Liver (tissue), 9 donors: Measurements from ENCODE around the gene FBP2. TPM values are rescaled to one million over a fixed set of nuclear protein-coding genes. Genes with fewer than 3 reads are reported as not detected.

Source experiments
- DNase-seq: peaks from one replicate; pipeline ENCODE4 v3.0.0-alpha.2; 2017; ENCODE audit warnings: low spot score
- H3K27ac ChIP-seq, 2 donors: one replicate each; pipeline ENCODE4 v1.7.0; 2013; ENCODE audit warnings: inconsistent platforms in 2 of 2, low read length in 2 of 2, control low read depth in 1 of 2, low read depth in 1 of 2, mild to moderate bottlenecking in 1 of 2
- H3K27me3 ChIP-seq, 4 donors: one replicate each; pipeline versions ENCODE4 v1.6.1 to v1.7.0; 2013; ENCODE audit warnings: low read length in 3 of 4, inconsistent platforms in 1 of 4, mild to moderate bottlenecking in 1 of 4, moderate library complexity in 1 of 4; ENCODE audit not compliant: control insufficient read depth in 4 of 4, insufficient read depth in 4 of 4
- H3K36me3 ChIP-seq, 4 donors: one replicate each; pipeline versions ENCODE4 v1.6.1 to v1.7.0; 2013; ENCODE audit warnings: low read length in 3 of 4, mild to moderate bottlenecking in 3 of 4, low read depth in 1 of 4, moderate library complexity in 1 of 4; ENCODE audit not compliant: control insufficient read depth in 4 of 4, insufficient read depth in 3 of 4
- H3K4me1 ChIP-seq, 4 donors: one replicate each; pipeline versions ENCODE4 v1.6.1 to v1.7.0; 2013; ENCODE audit warnings: low read length in 3 of 4, mild to moderate bottlenecking in 3 of 4, moderate library complexity in 1 of 4; ENCODE audit not compliant: control insufficient read depth in 4 of 4, insufficient read depth in 4 of 4
- H3K4me3 ChIP-seq, 3 donors: one replicate each; pipeline versions ENCODE4 v1.6.1 to v1.7.0; 2013; ENCODE audit warnings: low read length in 3 of 3, control low read depth in 1 of 3, low read depth in 1 of 3, mild to moderate bottlenecking in 1 of 3
- H3K9ac ChIP-seq, 2 donors: one replicate each; pipeline ENCODE4 v1.7.0; 2013; ENCODE audit warnings: low read length in 2 of 2, mild to moderate bottlenecking in 2 of 2, moderate library complexity in 2 of 2, control low read depth in 1 of 2, low read depth in 1 of 2
- H3K9me3 ChIP-seq, 4 donors: one replicate each; pipeline versions ENCODE4 v1.6.1 to v1.7.0; 2013; ENCODE audit warnings: low read length in 3 of 4; ENCODE audit not compliant: control insufficient read depth in 4 of 4
- EGR1 ChIP-seq, 2 donors: IDR thresholded peaks; 2 replicates each; pipeline ENCODE4 v1.6.1; 2016 to 2018; ENCODE audit warnings: antibody characterized with exemption in 2 of 2, low read depth in 2 of 2
- FOXA1 ChIP-seq: IDR thresholded peaks from 2 replicates; pipeline ENCODE4 v1.6.1; 2016; ENCODE audit warnings: antibody characterized with exemption
- FOXA2 ChIP-seq: IDR thresholded peaks from 2 replicates; pipeline ENCODE4 v1.6.1; 2016; ENCODE audit warnings: antibody characterized with exemption
- GABPA ChIP-seq, 2 donors: IDR thresholded peaks in 1 of 2; conservative IDR thresholded peaks in 1 of 2; 2 replicates each; pipeline ENCODE4 v1.6.1; 2016; ENCODE audit warnings: antibody characterized with exemption in 2 of 2, mild to moderate bottlenecking in 1 of 2, moderate library complexity in 1 of 2
- HNF4A ChIP-seq, 2 donors: conservative IDR thresholded peaks; 2 replicates each; pipeline ENCODE4 v1.6.1; 2016; ENCODE audit warnings: antibody characterized with exemption in 2 of 2, mild to moderate bottlenecking in 2 of 2
- HNF4G ChIP-seq: IDR thresholded peaks from 2 replicates; pipeline ENCODE4 v1.6.1; 2016; ENCODE audit warnings: antibody characterized with exemption
- JUND ChIP-seq, 2 donors: IDR thresholded peaks; 2 replicates each; pipeline ENCODE4 v1.6.1; 2016; ENCODE audit warnings: antibody characterized with exemption in 2 of 2
- NR2F2 ChIP-seq: IDR thresholded peaks from 2 replicates; pipeline ENCODE4 v1.6.1; 2016; ENCODE audit warnings: antibody characterized with exemption
- RAD21 ChIP-seq, 2 donors: IDR thresholded peaks; 2 replicates each; pipeline ENCODE4 v1.6.1; 2016; ENCODE audit warnings: antibody characterized with exemption in 2 of 2, mild to moderate bottlenecking in 2 of 2
- RXRA ChIP-seq, 2 donors: IDR thresholded peaks; 2 replicates each; pipeline ENCODE4 v1.6.1; 2017 to 2018; ENCODE audit warnings: antibody characterized with exemption in 2 of 2, mild to moderate bottlenecking in 1 of 2
- SP1 ChIP-seq: IDR thresholded peaks from 2 replicates; pipeline ENCODE4 v1.6.1; 2018; ENCODE audit warnings: antibody characterized with exemption, mild to moderate bottlenecking
- TAF1 ChIP-seq: conservative IDR thresholded peaks from 2 replicates; pipeline ENCODE4 v1.6.1; 2016; ENCODE audit warnings: antibody characterized with exemption, mild to moderate bottlenecking
- YY1 ChIP-seq: IDR thresholded peaks from 2 replicates; pipeline ENCODE4 v1.6.1; 2016; ENCODE audit warnings: antibody characterized with exemption, mild to moderate bottlenecking
- WGBS: extraction: QIAGEN DNeasy Blood & Tissue Kit; methylation state at CpG from one replicate; pipeline ENCODE4 v1.1.7; 2013; 5-methylcytosine and 5-hydroxymethylcytosine counted together
- polyA plus RNA-seq, 2 donors: library from polyadenylated mRNA; stranded (reverse) in 1 of 2; unstranded in 1 of 2; fragments of 200-250 nt in 1 of 2; fragments of >200 nt in 1 of 2; fragmentation: Nextera tagmentation in 1 of 2; extraction: Ambion mirVana in 1 of 2; gene quantifications; one replicate each; pipeline versions ENCODE4 v1.2.1 to v1.2.3, GENCODE V29; 2013 to 2015
- total RNA-seq, 2 donors: library from RNA; depleted of rRNA; stranded (reverse); fragments of >200 nt; gene quantifications; one replicate each; pipeline ENCODE4 v1.2.3, GENCODE V29; 2014
- TF ChIP-seq, protein P1 (sequence below): IDR thresholded peaks from 2 replicates; pipeline ENCODE4 v1.6.1; 2016; ENCODE audit warnings: antibody characterized with exemption
- TF ChIP-seq, protein P2 (sequence below): IDR thresholded peaks from 2 replicates; pipeline ENCODE4 v1.6.1; 2016; ENCODE audit warnings: antibody characterized with exemption
- TF ChIP-seq, protein P3 (sequence below): fragments of 150-350 bp; IDR thresholded peaks from 2 replicates; pipeline ENCODE4 v1.5.1; 2017; ENCODE audit warnings: improper control_type of control experiment, low read depth, low read length; ENCODE audit not compliant: missing input control
- TF ChIP-seq, protein P4 (sequence below): IDR thresholded peaks from 2 replicates; pipeline ENCODE4 v1.6.1; 2016; ENCODE audit warnings: antibody characterized with exemption
- TF ChIP-seq, protein P5 (sequence below): IDR thresholded peaks from 2 replicates; pipeline ENCODE4 v1.6.1; 2016; ENCODE audit warnings: antibody characterized with exemption, mild to moderate bottlenecking
- donor health status: healthy.
- donor health status: healthy.
- donor health status: healthy.
- donor health status: healthy.
- donor health status: healthy.

The FBP2 gene
- total and polyA plus RNA-seq, 4 donors: not detected

DNA sequence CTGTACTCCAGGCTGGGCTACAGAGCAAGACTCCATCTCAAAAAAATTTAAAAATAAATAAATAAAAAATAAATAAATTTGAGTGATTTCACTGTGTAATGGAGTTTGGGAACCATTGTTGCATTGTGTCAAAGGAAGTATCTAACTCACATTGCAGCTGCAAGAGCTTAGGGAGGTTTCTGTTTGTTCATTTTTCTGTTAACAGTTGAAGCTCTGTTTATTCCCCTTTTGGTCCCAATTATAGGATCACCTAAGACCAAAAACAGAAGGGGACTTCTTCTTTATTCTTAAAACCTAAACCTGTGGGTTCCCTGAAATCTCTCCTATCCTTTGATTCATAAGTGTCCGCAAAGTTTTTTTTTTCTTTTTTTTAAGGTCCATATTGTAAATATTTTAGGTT lies 67.4 kb downstream of the FBP2 start:
- H3K27me3 ChIP-seq: no peaks in the 10 kb centered on the region
- H3K9ac ChIP-seq: no peak overlapping the region
- TF ChIP-seq, protein P1, sequence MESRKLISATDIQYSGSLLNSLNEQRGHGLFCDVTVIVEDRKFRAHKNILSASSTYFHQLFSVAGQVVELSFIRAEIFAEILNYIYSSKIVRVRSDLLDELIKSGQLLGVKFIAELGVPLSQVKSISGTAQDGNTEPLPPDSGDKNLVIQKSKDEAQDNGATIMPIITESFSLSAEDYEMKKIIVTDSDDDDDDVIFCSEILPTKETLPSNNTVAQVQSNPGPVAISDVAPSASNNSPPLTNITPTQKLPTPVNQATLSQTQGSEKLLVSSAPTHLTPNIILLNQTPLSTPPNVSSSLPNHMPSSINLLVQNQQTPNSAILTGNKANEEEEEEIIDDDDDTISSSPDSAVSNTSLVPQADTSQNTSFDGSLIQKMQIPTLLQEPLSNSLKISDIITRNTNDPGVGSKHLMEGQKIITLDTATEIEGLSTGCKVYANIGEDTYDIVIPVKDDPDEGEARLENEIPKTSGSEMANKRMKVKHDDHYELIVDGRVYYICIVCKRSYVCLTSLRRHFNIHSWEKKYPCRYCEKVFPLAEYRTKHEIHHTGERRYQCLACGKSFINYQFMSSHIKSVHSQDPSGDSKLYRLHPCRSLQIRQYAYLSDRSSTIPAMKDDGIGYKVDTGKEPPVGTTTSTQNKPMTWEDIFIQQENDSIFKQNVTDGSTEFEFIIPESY: no peak
- TF ChIP-seq, protein P2, sequence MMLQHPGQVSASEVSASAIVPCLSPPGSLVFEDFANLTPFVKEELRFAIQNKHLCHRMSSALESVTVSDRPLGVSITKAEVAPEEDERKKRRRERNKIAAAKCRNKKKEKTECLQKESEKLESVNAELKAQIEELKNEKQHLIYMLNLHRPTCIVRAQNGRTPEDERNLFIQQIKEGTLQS: no peak
- TF ChIP-seq JUND (IDR thresholded peaks at IDR 0.05): no peak
- TF ChIP-seq, protein P3, sequence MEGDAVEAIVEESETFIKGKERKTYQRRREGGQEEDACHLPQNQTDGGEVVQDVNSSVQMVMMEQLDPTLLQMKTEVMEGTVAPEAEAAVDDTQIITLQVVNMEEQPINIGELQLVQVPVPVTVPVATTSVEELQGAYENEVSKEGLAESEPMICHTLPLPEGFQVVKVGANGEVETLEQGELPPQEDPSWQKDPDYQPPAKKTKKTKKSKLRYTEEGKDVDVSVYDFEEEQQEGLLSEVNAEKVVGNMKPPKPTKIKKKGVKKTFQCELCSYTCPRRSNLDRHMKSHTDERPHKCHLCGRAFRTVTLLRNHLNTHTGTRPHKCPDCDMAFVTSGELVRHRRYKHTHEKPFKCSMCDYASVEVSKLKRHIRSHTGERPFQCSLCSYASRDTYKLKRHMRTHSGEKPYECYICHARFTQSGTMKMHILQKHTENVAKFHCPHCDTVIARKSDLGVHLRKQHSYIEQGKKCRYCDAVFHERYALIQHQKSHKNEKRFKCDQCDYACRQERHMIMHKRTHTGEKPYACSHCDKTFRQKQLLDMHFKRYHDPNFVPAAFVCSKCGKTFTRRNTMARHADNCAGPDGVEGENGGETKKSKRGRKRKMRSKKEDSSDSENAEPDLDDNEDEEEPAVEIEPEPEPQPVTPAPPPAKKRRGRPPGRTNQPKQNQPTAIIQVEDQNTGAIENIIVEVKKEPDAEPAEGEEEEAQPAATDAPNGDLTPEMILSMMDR: no peak
- no peak for TF ChIP-seq FOXA1
- TF ChIP-seq HNF4G: no peak
- TF ChIP-seq HNF4A (conservative IDR thresholded peaks at IDR 0.05): no peak
- WGBS: 100% methylated on average over 1 of the region's 1 CpG
- H3K36me3 ChIP-seq: no peaks in the 10 kb centered on the region
- no peak for DNase-seq
- no peak overlapping the region for H3K4me3 ChIP-seq
- H3K9me3 ChIP-seq: no peaks in the 10 kb centered on the region
- no peak overlapping the region for H3K27ac ChIP-seq
- no peaks in the 10 kb centered on the region for H3K4me1 ChIP-seq

DNA sequence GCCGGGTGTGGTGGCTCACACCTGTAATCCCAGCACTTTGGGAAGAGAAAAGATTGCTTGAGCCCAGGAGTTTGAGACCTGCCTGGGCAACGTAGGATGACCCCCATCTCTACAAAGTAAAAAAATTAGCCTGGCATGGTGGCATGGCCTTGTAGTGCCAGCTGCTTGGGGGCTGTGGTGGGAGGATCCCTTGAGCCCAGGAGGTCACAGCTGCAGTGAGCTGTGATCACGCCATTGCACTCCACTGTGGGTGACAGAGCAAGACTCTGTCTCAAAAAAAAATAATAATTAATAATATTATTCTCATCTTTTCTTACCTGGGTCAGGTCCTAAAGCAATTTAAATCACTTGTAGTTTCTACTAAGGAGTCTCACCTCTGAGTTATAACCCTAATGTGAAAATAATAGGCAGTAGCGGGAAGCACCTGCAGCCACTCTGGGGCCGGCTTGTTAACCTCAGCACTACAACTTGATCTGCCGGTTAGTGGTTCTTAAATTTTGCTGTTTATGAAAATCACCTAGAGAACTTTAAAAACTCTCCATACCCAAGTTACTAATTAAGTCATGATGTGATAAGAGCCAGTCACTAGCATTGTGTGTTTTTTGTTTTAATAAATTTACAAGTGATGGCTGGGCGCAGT lies 68.1 kb downstream of the FBP2 start:
- TF ChIP-seq, protein P1: no peak
- no peak for TF ChIP-seq RAD21 (IDR thresholded peaks at IDR 0.05)
- TF ChIP-seq, protein P2: no peak
- no peak for TF ChIP-seq TAF1
- no peak for TF ChIP-seq YY1
- TF ChIP-seq FOXA1: no peak
- TF ChIP-seq HNF4A (conservative IDR thresholded peaks at IDR 0.05): no peak
- TF ChIP-seq, protein P4, sequence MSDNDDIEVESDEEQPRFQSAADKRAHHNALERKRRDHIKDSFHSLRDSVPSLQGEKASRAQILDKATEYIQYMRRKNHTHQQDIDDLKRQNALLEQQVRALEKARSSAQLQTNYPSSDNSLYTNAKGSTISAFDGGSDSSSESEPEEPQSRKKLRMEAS: no peak
- TF ChIP-seq GABPA (IDR thresholded peaks at IDR 0.05 in 1 of 2, conservative IDR thresholded peaks at IDR 0.05 in 1 of 2): no peak
- TF ChIP-seq NR2F2: no peak
- TF ChIP-seq JUND (IDR thresholded peaks at IDR 0.05): no peak
- TF ChIP-seq FOXA2: no peak
- TF ChIP-seq, protein P5, sequence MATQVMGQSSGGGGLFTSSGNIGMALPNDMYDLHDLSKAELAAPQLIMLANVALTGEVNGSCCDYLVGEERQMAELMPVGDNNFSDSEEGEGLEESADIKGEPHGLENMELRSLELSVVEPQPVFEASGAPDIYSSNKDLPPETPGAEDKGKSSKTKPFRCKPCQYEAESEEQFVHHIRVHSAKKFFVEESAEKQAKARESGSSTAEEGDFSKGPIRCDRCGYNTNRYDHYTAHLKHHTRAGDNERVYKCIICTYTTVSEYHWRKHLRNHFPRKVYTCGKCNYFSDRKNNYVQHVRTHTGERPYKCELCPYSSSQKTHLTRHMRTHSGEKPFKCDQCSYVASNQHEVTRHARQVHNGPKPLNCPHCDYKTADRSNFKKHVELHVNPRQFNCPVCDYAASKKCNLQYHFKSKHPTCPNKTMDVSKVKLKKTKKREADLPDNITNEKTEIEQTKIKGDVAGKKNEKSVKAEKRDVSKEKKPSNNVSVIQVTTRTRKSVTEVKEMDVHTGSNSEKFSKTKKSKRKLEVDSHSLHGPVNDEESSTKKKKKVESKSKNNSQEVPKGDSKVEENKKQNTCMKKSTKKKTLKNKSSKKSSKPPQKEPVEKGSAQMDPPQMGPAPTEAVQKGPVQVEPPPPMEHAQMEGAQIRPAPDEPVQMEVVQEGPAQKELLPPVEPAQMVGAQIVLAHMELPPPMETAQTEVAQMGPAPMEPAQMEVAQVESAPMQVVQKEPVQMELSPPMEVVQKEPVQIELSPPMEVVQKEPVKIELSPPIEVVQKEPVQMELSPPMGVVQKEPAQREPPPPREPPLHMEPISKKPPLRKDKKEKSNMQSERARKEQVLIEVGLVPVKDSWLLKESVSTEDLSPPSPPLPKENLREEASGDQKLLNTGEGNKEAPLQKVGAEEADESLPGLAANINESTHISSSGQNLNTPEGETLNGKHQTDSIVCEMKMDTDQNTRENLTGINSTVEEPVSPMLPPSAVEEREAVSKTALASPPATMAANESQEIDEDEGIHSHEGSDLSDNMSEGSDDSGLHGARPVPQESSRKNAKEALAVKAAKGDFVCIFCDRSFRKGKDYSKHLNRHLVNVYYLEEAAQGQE: no peak
- TF ChIP-seq EGR1 (IDR thresholded peaks at IDR 0.05; ENCODE audit: low read depth in 2 of 2): no peak
- TF ChIP-seq HNF4G: no peak
- no peak for TF ChIP-seq SP1
- TF ChIP-seq, protein P3: no peak
- no peak for TF ChIP-seq RXRA (IDR thresholded peaks at IDR 0.05)

More for the DNA sequence above, 68.1 kb downstream of the FBP2 start:
- no peak for DNase-seq
- Histone ChIP-seq H3K9me3 (no peaks in the 10 kb centered on the region), H3K27ac (no peak overlapping the region), H3K36me3 (no peaks in the 10 kb centered on the region), H3K27me3 (no peaks in the 10 kb centered on the region), H3K4me3 (no peak overlapping the region), H3K9ac (no peak overlapping the region), H3K4me1 (no peaks in the 10 kb centered on the region)
- WGBS: 95% methylated on average over 7 of the region's 7 CpGs
